Transverse colon (tissue), 4 donors: ENCODE measurements around the gene CLDN6. TPM values are rescaled to one million over a fixed set of nuclear protein-coding genes. Genes with fewer than 3 reads are reported as not detected.
A peak's percentile ranks its signal among the peaks of the same experiment; 100 is the strongest.

ENCODE experiments used
- DNase-seq: peaks from one replicate; pipeline ENCODE4 v3.0.0-alpha.2; 2019
- H3K27ac ChIP-seq, 4 donors: fragments of 200-600 bp; sonication (generic); 2 replicates each; pipeline ENCODE4 v1.5.1; 2016 to 2018; ENCODE audit warnings: inconsistent platforms in 4 of 4
- H3K27me3 ChIP-seq: fragments of 200-600 bp; sonication (generic); 2 replicates; pipeline ENCODE4 v1.5.1; 2017; ENCODE audit warnings: inconsistent platforms
- H3K36me3 ChIP-seq, 4 donors: fragments of 200-600 bp; sonication (generic); 2 replicates each; pipeline ENCODE4 v1.5.1; 2017 to 2019; ENCODE audit warnings: inconsistent platforms in 4 of 4
- H3K4me1 ChIP-seq, 4 donors: fragments of 200-600 bp; sonication (generic); 2 replicates each; pipeline ENCODE4 v1.5.1; 2017 to 2020; ENCODE audit warnings: inconsistent platforms in 4 of 4
- H3K4me3 ChIP-seq, 4 donors: fragments of 200-600 bp; sonication (generic); 1 replicate in 1 of 4; 2 replicates in 3 of 4; pipeline versions ENCODE4 v1.5.1 to v1.6.1; 2017 to 2019; ENCODE audit warnings: inconsistent platforms in 4 of 4
- H3K9me3 ChIP-seq, 2 donors: fragments of 200-600 bp; sonication (generic); 2 replicates each; pipeline ENCODE4 v1.5.1; 2017 to 2019; ENCODE audit warnings: inconsistent platforms in 2 of 2
- CTCF ChIP-seq, 5 experiments: fragments of 200-600 bp in 3 of 5; fragments of 450-650 bp in 2 of 5; sonication (generic) in 3 of 5; IDR thresholded peaks; 1 replicate in 2 of 5; 2 replicates in 3 of 5; pipeline ENCODE4 v1.5.1; 2016 to 2017; ENCODE audit warnings: antibody characterized with exemption in 5 of 5, inconsistent platforms in 3 of 5, mild to moderate bottlenecking in 2 of 5, moderate library complexity in 1 of 5
- EP300 ChIP-seq: sonication (generic); formaldehyde crosslinking; IDR thresholded peaks from one replicate; pipeline ENCODE4 v1.6.1; 2017; ENCODE audit warnings: antibody characterized with exemption, low read depth
- POLR2A ChIP-seq: fragments of 450-650 bp; IDR thresholded peaks from one replicate; pipeline ENCODE4 v1.6.1; 2016; ENCODE audit warnings: antibody characterized with exemption, mild to moderate bottlenecking, moderate library complexity
- POLR2AphosphoS5 ChIP-seq, 3 donors: sonication (generic); formaldehyde crosslinking; IDR thresholded peaks; one replicate each; pipeline ENCODE4 v1.6.1; 2016; ENCODE audit warnings: antibody characterized with exemption in 3 of 3
- WGBS, 2 donors: methylation state at CpG; one replicate each; pipeline ENCODE4 v1.1.5; 2018; ENCODE audit warnings: low coverage in 1 of 2; 5-methylcytosine and 5-hydroxymethylcytosine counted together
- in situ Hi-C, 4 donors: fragments of 200-750 bp; cut with MboI; loops; one replicate each; pipeline versions ENCODE4 v1.15.0 to v1.15.1; 2017; ENCODE audit warnings: low sequenced_read_pairs in 3 of 4, low pct_ligation_motif_present in 1 of 4, low pct_unique_long_range_greater_than_20kb in 1 of 4
- intact Hi-C: fragments of 100-400 bp; cut with DNase I; formaldehyde crosslinking; loops from one replicate; pipeline ENCODE4 v1.15.1; 2023; ENCODE audit warnings: low total_unique reads
- total RNA-seq, 4 donors: library from RNA; depleted of rRNA; stranded (reverse); fragments of >200 nt; gene quantifications; one replicate each; pipeline ENCODE4 v1.1.0, GENCODE V29; 2016

CLDN6 gene
- total RNA-seq, 4 donors from 2014 or later, result not detected

- in situ Hi-C loops, result no loop called here
- H3K27ac ChIP-seq, result no peak overlapping the region
- H3K9me3 ChIP-seq, result no peaks in the 10 kb centered on the region
- intact Hi-C loops, result no loop called here
- peak; percentile 52 for DNase-seq
- H3K27me3 ChIP-seq, result peaks cover 8% of the 10 kb centered on the region
- H3K4me1 ChIP-seq, result peaks cover 4 to 26% (median 20%) of the 10 kb centered on the region in 4 donors
- TF ChIP-seq EP300 (no peak), POLR2A (no peak), POLR2AphosphoS5 (IDR thresholded peaks at IDR 0.05) (no peak), CTCF (IDR thresholded peaks at IDR 0.05) (no peak)
- no peak overlapping the region for H3K4me3 ChIP-seq
- WGBS, 2 donors, result 46% methylated on average over 6 of the region's 6 CpGs; no CpG with 5 or more reads in 1 of the 2 donors
- H3K36me3 ChIP-seq, result no peaks in the 10 kb centered on the region
Measured at GRCh38 chr16:2977440-2977839, 40.5 kb downstream of the CLDN6 start.

GRCh38 chr16:2976673-2977072, 41.3 kb downstream of the CLDN6 start:
- in situ Hi-C loops (no loop called here), intact Hi-C loops (no loop called here)
- H3K4me3 ChIP-seq, result no peak overlapping the region
- H3K4me1 ChIP-seq, result peaks cover 4 to 26% (median 20%) of the 10 kb centered on the region in 4 donors
- no peaks in the 10 kb centered on the region for H3K36me3 ChIP-seq
- no peak overlapping the region for H3K27ac ChIP-seq
- peaks cover 8% of the 10 kb centered on the region for H3K27me3 ChIP-seq
- H3K9me3 ChIP-seq, result no peaks in the 10 kb centered on the region
- DNase-seq, result no peak
- 78% methylated on average over 15 of the region's 15 CpGs; no CpG with 5 or more reads in 1 of the 2 donors for WGBS, 2 donors
- TF ChIP-seq POLR2AphosphoS5 (IDR thresholded peaks at IDR 0.05) (no peak), POLR2A (no peak), CTCF (IDR thresholded peaks at IDR 0.05) (no peak), EP300 (no peak)

- peaks cover 4 to 24% (median 18%) of the 10 kb centered on the region in 4 donors for H3K4me1 ChIP-seq
- H3K27me3 ChIP-seq, result peaks cover 8% of the 10 kb centered on the region
- no peaks in the 10 kb centered on the region for H3K36me3 ChIP-seq
- no peak overlapping the region for H3K27ac ChIP-seq
- 84% methylated on average over 7 of the region's 7 CpGs; no CpG with 5 or more reads in 1 of the 2 donors for WGBS, 2 donors
- intact Hi-C loops, result no loop called here
- DNase-seq, result no peak
- H3K4me3 ChIP-seq, result no peak overlapping the region
- in situ Hi-C loops, result no loop called here
- H3K9me3 ChIP-seq, result no peaks in the 10 kb centered on the region
- TF ChIP-seq CTCF (IDR thresholded peaks at IDR 0.05) (no peak), POLR2A (no peak), EP300 (no peak), POLR2AphosphoS5 (IDR thresholded peaks at IDR 0.05) (no peak)
Measured at GRCh38 chr16:2976201-2976600, 41.8 kb downstream of the CLDN6 start.

GRCh38 chr16:2975161-2975795, 42.7 kb downstream of the CLDN6 start:
- no peak overlapping the region for H3K27ac ChIP-seq
- in situ Hi-C loops (no loop called here), intact Hi-C loops (no loop called here)
- 94% methylated on average over 25 of the region's 28 CpGs; no CpG with 5 or more reads in 1 of the 2 donors for WGBS, 2 donors
- H3K4me3 ChIP-seq, result no peak overlapping the region
- H3K9me3 ChIP-seq, result no peaks in the 10 kb centered on the region
- no peak for DNase-seq
- H3K4me1 ChIP-seq, result peaks cover 5 to 25% (median 16%) of the 10 kb centered on the region in 4 donors
- no peaks in the 10 kb centered on the region for H3K36me3 ChIP-seq
- no peak for TF ChIP-seq CTCF (IDR thresholded peaks at IDR 0.05)
- TF ChIP-seq POLR2AphosphoS5 (IDR thresholded peaks at IDR 0.05), result no peak
- no peak for TF ChIP-seq EP300
- no peak for TF ChIP-seq POLR2A
- peaks cover 8% of the 10 kb centered on the region for H3K27me3 ChIP-seq
